GM21367 (cell line): Measurements from ENCODE around the gene PLEKHG4.
A peak's percentile ranks its signal among the peaks of the same experiment; 100 is the strongest.

Source experiments
- ATAC-seq: cut with Tn5 transposase; IDR thresholded peaks from one replicate; pipeline ENCODE4 v1.9.1; 2021; ENCODE audit not compliant: unreplicated experiment

Gene PLEKHG4

GRCh38 chr16:67283826-67284555 lies 4.7 kb downstream of the PLEKHG4 start:
- ATAC-seq, result no peak

DNA sequence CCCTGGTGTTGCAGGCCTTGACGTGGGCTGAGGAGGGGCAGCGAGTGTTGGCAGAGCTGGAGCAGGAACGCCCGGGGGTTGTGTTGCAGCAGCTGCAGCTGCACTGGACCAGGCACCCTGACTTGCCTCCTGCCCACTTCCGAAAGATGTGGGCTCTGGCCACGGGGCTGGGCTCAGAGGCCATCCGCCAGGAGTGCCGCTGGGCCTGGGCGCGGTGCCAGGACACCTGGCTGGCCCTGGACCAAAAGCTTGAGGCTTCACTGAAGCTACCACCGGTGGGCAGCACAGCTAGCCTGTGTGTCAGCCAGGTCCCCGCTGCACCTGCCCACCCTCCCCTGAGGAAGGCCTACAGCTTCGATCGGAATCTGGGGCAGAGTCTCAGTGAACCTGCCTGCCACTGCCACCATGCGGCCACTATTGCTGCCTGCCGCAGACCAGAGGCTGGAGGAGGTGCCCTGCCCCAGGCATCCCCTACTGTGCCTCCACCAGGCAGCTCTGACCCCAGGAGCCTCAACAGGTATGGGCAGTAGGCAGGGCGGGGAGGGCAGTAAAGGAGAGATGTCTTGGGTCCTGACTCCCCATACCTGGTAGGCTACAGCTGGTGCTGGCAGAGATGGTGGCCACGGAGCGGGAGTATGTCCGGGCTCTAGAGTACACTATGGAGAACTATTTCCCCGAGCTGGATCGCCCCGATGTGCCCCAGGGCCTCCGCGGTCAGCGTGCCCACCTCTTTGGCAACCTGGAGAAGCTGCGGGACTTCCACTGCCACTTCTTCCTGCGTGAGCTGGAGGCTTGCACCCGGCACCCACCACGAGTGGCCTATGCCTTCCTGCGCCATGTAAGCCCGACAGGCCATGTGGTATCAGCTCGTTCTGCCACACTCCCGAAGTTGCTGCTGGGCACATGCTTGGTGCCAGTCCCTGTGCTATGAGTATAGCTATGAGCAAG lies 5.6 kb downstream of the PLEKHG4 start:
- ATAC-seq, result no peak

GRCh38 chr16:67286441-67287235 lies 7.3 kb downstream of the PLEKHG4 start:
- no peak for ATAC-seq

DNA sequence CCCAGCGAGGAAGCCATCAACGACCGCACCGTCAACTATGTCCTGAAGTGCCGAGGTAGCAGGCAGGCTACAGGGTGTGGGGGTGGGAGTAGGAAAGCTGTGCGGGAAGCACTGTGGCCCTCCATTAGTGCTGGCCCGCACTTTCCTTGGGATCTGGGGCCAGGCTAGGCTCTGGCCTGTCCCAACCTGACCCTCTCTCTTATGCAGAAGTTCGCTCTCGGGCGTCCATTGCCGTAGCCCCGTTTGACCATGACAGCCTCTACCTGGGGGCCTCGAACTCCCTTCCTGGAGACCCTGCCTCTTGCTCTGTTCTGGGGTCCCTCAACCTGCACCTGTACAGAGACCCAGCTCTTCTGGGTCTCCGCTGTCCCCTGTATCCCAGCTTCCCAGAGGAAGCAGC lies 8.6 kb downstream of the PLEKHG4 start:
- no peak for ATAC-seq

DNA sequence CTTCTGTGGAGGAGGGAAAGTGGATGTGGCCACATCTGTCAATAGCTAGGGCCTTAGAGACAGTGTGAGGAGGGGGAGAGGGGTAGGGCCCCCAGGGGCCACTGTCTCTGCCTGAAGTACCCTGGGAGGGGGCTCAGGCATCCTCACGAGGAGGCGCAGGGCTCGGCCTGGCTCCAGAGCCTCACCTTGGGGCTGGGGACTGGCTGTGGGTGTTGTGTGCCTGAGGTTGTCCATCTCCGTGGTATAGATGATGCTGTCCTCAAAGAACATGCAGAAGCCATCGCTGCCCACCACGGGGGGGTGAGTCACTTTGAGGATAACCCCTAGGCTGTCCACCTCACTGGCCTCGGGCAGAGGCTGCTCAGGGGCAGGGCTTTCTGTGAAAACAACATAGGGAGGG lies 12.1 kb downstream of the PLEKHG4 start:
- ATAC-seq, result no peak

- ATAC-seq, result no peak
Measured at GRCh38 chr16:67294171-67294757, 14.9 kb downstream of the PLEKHG4 start.

- ATAC-seq, result no peak
Measured at GRCh38 chr16:67294938-67295361, 15.6 kb downstream of the PLEKHG4 start.

- no peak for ATAC-seq
Measured at GRCh38 chr16:67296420-67296819, 17.1 kb downstream of the PLEKHG4 start.

DNA sequence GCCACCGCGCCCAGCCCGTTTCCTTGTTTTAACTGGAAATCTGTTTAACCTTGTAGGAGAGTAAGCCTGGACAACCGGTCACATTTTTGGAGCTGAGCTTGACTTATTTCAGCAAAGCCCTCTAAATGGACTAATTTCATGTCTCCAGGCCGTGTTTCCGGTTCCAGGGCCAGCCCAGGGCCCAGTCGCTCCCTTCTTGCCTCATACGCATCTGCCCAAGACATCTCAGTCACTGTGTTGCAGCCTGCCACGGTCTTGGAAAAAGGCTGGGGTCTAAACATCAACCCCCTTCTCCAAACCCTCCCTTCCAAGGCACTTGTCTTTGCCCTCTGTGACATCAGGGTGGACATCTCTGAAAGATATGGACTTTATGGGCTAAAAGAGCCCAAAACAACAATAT lies 18.9 kb downstream of the PLEKHG4 start:
- ATAC-seq, result no peak

GRCh38 chr16:67299269-67299668 lies 19.9 kb downstream of the PLEKHG4 start:
- no peak for ATAC-seq

DNA sequence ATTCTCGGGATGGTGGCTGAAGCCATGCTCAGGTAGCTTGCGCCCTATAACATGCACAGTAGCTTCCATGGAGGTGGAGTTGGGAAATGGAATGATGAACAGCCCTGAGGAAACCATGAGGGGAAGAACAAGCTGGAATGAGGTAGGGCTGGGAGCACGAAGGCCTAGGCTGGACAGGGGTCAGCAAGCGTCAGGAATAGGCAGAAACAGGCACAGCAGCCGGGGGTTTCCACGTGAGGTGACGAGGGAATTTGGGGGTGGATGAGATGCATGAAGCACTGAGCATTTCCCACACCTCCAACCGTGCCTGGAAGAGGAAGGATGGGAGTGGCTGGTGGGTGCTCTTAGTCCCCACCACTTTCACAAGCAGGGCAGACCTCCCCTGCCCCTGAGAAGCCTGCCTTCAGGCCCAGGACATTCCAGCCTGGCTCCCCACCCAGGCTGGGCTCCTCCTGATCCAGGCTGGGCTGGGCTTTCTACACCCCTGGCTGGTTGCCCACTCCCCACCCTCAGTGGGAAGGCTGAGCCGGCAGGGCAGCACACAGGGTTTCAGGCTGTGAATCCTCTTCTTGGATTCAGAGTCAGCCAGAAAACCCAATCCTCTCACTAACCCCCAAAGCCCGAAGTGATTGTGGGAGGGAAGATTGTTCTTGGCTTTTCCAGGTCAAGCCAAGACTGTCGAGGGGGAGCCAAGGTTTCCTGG lies 21.9 kb downstream of the PLEKHG4 start:
- ATAC-seq, result no peak

GRCh38 chr16:67302076-67302475 lies 22.7 kb downstream of the PLEKHG4 start:
- ATAC-seq, result no peak

DNA sequence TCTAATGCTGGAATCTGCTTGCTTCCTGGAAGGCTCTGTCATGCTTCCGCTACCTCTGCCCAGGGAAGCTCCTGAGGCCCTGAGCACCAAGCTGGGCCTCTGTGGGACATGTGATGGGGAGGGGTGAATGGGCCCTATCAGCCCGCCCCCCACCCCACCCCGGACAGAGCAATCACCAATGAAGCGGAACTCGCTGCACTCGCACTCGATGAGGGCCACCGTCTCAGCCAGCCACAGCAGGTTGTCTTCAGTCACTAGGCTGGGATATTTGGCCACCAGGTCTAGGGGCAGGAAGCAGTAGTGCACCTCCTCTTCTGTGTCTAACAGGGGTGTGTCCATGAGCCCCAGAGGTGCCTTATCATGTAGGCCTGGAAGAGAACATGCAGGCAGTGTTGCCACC lies 23.6 kb downstream of the PLEKHG4 start:
- ATAC-seq, result no peak

DNA sequence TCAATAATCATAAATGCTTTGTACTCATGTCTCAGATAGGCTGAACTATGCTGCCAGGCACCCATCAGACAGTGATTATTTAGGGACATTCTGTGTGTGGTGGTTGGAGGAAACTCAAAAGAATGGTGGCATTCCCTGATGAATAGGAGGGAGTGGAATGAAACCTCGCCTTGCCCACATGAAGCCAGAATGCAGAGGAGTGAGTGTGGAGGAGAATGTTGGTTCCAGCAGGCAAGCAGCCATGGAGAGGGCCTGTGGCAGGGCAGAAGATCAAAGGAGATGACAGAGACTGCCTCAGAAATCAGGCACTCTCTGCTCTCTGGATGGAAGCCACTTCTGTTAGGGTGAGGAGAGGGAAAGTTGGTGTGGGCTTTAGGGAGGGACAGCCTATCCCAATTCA lies 24.7 kb downstream of the PLEKHG4 start:
- no peak for ATAC-seq

DNA sequence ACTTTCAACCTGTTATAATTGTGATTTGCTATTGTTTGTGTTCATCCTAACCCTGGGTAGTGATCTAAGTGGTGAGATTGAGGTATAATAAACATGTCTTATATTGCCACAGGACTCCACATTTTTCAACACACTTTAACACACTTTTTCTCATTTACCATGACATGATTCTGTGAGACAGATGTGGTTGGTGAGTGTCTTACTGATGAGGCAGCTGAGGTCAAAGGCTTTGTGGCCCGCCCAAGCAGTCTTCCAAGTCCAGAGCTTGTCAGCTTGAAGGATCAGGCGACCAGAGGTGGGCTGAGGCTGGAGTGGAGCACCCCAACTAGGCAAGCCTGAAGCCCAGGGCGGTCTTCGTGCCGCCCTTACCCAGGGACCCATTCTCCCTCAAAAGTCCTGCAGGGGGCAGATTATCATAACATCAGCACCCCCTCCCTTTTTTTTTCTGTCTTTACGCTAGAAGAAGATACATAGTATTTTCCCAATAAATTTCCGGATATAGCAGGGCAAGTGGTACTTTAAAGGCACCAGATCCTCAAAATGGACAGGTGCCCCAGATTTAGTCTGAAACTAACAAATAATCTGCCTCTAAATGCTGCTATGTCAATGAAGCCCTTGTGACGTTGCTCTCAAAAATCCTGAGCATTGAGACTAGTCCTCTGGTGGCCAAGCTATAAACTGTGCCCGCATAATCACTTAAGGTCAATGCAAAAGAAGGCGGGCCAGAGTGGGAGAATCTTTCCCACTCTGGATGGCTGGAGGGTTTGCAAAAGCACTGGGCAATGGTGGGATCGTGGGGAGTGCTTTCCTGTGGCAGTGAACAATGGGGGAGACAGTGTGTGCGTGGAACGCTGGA lies 26.1 kb downstream of the PLEKHG4 start:
- ATAC-seq, result no peak

GRCh38 chr16:67310561-67310960 lies 31.2 kb downstream of the PLEKHG4 start:
- no peak for ATAC-seq

DNA sequence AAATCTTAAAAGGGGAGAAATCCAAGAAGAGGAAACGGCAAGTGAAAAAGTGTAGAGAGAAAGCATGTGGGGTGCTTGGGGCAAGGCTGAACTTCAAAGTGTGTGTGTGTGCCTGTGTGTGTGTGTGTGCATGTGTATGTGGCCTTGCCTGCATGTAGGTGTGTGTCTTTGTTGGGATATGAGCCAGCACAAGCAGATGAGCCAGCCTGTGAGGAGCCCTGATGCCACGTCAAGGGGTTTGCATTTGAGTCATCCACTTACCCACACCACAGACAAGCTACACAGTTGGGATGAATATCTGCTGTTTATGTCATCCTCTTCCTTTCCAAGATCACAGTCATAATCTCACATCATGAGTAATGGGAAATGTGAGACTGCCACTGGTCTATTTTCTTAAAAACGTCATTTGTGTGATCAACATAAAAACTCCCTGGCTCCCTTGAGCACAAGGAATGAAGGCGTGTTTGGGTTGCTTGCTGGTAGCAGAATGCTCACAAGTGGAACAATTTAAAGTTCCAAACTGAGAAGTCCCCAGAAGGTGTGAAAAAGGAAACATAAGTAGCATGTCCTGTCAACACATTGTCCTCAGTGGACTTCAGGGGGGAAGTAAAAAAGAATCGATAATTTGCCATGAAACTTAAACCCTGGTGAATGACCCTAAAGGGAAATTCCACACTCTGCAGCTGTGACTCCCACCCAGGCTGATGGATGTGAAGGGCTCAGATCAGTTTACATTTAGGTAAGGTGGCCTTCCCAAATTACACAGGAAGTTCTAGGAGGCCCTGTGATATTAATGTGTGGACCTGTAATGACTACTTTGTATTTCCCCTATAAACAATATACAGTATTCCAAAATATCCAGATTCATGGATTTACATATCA lies 32.5 kb downstream of the PLEKHG4 start:
- peak; percentile 65 for ATAC-seq

DNA sequence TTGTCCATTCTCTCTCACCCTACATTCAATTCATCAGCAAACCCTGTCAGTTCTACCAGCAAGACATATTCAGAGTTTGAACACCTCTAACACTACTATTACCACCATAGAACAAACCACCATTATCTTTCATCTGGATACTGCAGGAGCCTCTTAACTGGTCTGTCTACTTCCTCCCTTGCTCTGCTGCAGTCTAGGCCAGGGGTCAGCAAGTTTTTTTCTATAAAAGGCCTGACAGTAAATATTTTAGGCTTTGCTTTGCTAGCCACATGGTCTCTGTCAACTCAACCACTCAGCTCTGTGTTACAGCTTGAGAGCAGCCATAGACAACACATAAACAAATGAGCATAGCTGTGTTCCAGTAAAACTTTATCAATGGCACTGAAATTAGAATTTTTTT lies 33.4 kb downstream of the PLEKHG4 start:
- no peak for ATAC-seq
